GM23248 (cell line): ENCODE measurements around the gene ADGRD1.

ENCODE experiments used
- EZH2 ChIP-seq: fragments of 200-600 bp; sonication (generic); IDR thresholded peaks from 2 replicates; pipeline ENCODE4 v1.6.1; 2018; ENCODE audit warnings: antibody characterized with exemption, mild to moderate bottlenecking; ENCODE audit not compliant: insufficient read depth, poor library complexity, severe bottlenecking
- EZH2phosphoT487 ChIP-seq: fragments of 200-600 bp; sonication (generic); IDR thresholded peaks from 2 replicates; pipeline ENCODE4 v1.6.1; 2018; ENCODE audit warnings: antibody characterized with exemption, moderate library complexity, mild to moderate bottlenecking, low read depth; ENCODE audit not compliant: insufficient read depth

DNA sequence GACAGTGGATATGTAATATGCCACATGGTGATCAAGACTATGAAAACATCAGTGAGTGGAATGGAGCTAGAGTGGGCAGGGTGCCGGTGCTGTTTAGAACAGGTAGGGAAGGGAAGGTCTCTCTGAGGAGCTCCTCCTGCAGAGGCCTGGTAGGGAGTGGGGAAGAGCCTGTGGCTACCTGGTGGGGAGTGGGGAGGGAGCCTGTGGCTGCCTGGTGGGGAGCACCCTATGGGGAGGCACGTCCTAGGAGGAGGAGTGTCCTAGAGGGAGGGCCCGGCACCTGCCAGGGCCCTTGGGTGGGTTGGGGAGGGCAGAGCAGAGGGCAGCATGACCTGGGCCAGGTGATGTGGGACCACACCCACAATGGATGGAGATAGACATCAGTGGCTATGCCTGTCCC is 122.6 kb downstream of the ADGRD1 start:
- TF ChIP-seq EZH2 (no peak), EZH2phosphoT487 (no peak)
